Stimulated activated CD8-positive, alpha-beta memory T cell treated with anti-CD3 and anti-CD28 coated beads, Interleukin-12 subunit alpha, Interleukin-12 subunit beta, amount 100 ng/mL, for 1 hour (primary cell): ENCODE measurements around the gene POFUT2.
"Not testable (repeated sequence)": the region's sequence is repeated elsewhere in the genome, so short reads cannot be mapped to it uniquely, and the experiment has no call there.

Source experiments
- DNase-seq: peaks from one replicate; pipeline ENCODE4 v3.0.0-alpha.2; 2020; ENCODE audit warnings: low read depth

Gene POFUT2

DNA sequence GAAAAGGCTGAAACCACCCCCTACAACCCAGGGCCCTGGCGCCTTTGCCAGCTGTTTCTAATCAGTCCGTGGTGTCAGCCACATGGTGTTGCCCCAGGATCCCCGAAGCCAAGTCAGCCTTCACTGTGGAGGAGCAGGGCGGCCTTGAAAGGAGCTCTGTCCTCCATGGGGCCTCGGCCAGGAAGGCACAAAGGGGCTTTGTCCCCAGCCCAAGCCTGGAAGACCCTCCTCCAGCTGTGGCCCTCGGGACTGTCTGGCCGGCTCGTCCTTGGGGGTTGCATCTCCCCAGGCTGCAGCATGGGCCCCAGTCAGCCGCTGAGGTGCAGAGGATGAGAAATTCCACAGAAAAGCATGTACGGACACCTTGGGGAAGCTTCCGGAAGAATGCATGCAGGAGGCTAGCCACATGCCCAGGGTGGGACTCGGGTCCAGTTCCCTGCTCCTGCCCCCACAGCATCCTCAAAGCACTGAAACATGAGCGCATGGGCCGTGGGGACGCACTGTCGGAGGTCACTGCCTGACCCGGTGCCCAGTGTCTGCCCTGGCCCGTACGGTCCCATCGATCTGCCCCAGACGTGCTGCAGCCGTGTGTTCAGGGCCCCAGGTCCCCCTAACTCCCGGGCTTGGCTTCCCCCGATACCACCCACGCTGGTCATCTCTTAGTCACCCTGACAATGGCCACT lies 38.6 kb upstream of the POFUT2 start:
- no peak for DNase-seq

DNA sequence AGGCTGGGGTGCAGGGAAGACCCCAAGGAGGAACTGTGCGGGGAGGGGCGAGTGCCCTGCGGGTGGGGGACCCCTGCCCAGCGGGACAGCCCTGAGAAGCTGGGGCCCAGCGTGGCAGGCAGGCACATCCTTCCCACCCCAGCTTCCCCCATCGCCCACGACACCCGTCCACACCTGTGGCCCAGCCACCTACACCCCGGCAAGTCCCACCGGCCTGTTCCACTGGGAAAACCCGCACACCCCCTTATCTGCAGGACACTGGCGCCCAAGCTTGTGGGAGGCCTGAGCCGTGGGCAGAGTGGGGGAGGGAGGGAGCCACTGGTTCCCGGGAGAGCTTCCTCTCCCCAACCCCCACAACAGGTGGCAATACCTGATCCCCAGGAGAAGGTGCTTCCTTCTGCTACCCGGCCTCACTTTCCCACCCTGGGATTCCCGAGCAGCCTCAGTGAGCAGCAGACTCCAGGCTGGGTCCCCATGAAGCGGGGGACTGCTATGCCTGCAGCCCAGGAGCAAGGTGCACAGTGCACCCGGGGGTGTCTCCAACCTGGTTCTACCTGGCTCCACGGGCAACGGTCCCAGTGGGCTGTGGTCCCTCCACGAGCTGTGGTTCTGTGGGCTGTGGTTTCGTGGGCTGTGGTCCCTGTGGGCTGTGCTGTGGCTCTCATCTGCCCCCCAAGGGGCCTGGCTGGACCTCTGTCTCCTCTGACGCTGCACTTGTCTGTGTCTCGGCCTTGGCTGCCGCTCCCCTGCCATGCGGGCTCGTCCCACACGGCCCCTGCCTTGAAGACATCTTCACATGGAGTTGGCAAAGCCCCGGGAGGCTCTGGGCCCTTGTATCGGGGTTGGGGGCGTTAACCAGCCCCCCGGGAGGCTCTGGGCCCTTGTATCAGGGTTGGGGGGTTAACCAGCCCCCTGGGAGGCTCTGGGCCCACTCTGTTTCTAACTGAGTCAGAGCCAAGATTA lies 37.8 kb upstream of the POFUT2 start:
- DNase-seq = no peak

DNA sequence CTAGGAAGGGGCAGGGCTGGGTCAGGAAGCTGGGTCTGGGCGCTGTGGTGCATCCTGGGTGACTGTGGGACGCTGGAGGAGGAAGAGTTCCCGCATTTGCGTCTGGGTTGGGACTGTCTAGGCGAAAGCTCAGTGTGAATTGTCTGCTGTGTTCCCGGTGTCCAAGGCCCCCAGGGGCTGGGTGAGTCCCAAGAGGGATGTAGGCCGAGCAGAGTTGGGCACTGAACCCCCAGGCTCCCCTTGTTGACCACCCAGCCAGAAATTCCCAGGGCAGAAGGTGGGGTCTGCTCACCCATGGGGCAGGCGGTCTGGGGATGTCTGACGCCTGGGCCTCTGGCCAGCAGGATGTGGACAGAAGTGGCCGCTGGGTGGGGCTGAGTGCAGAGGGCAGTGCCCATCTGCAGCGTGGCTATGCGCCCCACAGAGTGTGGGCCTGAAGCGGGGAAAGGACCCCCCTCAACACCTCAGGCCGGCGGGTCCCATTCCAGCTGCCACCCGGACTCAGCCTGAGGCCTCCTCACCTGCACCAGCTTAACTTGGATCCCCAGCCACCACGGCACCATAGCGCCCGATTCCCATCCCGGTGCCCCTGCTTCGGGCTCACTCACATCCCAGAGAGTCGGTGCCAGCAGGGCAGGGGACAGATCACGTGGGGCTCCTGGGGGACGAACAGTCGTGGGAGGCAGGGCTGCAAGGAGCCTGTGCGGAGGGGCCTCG lies 37.0 kb upstream of the POFUT2 start:
- DNase-seq = no peak

DNA sequence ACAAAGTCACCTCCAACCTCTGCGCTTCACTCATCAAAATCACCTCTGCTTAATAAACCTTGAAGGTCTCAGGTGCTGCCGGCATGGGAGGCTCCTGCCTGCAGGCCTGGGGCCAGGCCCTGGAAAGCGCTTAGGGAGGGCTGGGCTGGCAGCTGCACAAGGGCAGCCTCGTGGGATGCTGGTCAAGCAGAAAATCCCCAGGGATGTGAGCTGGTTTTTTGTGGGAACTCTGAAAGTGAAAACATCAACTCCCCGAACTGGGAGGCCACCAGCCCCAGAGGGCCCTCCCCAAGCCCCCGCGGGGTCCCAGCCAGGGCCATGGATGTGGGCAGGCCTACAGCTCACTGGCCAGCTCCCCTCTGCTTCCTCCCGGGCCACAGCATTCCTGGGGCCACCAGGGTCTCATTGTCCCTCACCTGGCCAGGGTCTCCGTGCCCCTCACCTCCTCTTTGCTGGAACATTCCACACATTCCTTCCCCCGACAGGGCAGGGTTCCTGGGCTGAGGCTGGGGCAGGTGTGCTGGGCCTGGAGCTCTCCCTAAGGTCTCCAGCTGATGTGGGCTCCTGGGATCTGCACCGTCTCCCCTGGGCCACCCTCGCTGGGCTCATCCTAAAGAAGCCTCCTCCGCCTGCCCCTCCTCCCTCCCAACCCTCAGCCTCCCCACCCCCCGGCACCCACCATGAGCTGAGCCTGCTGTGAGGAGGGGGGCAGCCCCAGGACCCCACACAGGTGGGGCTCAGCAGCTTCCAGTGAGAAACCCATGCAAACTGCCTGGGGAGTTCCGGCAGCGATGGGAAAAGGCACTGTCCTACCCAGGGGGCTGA lies 36.0 kb upstream of the POFUT2 start:
- no peak for DNase-seq

DNA sequence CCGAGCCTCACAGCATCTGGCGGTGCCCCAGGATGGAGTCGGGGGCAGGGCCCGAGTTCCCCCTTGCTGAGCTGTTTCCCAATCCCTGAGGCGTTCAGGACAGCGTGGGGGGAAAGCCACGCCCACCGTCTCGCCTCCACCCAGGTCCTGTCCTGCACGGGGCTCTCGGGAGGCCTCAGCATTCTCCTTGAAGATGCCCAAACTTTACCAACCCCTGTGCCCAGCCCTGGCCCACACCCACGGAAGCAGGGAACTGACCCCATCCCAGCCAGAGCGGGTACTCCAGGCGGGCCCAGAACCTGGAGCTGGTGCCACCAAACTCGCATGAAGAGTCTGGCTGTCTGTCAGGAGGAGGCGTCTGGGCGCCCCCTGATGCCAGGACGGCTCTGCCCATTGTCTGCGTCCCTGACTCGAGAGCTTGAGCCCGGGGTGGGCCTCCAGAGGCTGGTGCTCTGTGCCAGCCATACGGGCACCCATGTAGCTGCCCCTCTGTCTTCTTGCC lies 35.3 kb upstream of the POFUT2 start:
- no peak for DNase-seq

DNA sequence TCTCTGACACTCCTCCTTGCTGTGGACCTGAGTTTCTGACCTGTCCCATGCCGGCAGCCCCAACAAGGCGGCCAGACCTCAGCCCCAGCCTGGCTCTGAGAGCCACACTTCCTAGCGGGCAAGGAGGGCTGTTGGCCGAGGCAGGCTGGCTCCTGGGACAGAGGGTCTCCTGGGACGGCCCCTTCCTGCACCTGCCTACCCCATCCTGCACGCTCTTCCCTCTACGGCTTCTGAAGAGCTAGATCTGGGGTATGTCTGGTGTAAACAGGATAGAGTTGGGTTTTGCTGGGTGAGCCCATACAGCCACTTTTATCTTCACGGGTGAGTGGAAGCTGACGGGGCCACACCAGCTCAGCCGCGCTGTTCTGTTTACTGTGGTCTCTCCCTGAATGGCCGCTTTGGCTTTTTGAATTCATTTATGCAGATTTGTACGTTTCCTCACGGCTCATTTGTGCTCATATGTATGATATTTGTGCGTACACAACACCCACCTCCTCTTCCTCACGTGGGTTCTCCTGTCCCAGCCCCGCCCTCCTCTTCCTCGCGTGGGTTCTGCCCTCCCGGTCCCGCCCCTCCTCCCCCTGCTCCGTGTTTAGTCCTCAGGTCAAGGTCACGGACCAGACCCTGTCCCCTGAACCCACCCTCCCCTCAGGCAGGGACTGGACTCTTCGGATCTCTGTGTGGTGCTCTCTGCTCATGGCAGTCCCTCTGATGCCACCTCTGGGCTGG lies 34.7 kb upstream of the POFUT2 start:
- no peak for DNase-seq

DNA sequence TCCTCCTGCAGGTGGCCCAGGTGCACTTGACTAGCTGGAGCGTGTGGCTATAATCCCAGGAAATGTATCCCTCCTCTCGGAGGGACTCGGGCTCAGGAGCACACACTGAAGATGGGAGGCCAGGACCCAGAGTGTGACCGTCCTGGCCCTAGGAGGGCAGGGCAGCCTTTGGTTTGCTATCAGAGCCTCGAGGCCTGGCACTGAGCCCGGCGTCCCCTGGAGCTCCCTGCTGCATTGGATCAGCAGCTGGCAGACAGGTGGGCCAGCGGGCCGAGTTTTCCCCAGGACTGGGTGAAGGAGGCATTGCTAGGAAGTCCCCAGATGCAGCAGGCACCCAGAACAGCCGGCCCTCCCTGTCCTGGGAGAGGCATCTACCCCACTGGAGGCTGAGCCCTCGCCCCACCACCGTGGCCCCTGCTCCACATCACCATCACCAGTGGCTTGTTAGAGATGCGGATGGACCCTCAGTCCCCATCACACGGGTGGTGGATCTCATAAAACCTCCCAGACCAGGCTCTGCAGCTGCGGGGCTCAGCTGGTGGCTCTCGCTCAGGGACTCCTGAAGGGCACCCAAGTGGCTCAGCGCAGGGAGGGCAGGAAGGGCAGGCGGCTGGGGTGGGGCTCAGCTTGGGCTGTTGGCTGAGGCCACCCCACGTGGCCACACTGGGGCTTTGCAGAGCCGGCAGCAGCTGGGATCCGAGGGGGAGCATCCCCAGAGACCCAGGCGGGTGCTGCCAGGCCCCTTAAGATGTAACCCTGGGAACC lies 32.7 kb upstream of the POFUT2 start:
- DNase-seq = no peak

DNA sequence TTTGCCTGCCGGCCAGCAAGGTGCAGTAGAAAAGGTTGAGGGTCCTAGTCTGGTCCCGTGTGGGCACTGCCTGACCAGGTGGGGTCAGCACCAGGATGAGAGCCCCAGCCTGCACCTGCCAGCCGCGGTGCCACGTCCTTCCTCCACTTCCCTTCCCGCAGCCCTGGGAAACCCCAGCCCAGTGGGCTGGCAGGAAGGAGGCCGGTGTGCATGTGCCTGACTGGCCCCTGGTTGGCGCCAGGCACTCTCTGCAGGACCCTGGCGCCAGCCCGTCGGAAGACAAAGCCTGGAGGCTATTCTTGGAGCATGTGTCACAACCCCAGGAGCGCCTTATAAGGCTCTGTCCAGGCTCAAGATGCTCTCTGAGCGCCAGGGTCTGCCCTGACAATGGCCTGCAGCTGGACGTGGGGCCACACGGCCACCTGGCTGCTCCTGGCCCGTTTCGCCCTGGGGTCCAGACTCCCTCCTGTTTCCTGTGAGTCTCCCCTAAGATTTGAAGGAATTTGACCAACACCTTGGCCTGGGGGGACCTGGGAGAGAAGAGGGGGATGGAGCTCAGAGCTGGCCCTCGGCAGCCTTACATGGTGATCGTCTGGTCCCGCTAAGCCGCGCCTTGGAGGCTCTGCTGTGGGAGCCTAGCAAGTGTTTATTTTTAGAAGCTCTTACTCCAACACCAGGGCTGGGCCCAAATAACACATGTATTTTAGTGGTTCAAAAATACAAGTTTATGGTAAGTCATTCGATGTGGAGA lies 31.9 kb upstream of the POFUT2 start:
- DNase-seq = no peak

DNA sequence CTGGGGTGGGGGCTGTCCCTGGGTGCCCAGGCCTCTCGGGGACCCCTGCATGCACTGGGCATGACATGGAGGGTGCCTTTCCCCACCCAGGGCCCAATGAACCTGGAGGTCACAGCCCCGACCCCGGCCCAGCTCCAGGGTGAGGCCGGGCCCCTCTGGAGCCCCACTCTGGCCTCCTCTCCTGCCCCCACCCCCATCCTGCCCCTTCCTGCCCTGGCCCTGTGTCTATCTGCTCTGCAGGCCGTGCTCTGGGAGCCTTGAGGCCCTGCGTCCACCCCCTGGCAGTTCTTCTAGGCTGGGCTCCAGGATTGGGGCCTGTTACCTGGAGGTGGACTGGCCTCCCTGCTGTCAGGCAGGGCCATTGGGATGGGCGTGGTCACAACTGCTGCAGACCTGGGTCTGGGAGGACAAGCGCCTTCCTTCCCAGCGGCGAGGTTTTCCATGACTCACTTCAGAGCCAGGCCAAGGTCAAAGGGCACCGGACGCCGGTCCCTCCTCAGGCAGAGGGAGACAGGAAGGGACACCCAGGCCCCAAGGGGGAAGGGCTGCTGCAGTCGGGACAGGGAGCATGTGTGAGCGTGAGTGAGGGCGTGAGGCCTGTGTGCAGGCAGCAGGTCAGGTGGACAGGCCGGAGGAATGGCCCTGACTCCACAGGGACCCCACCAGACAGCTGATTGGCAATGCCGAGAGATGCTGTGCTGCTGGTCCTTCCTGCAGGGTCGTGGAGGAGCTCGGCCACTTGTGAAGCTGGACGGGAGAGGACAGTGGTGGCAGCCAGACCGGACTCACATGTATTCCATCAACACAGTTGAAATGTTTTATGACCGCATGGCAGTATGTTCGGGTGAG lies 31.1 kb upstream of the POFUT2 start:
- DNase-seq = no peak

DNA sequence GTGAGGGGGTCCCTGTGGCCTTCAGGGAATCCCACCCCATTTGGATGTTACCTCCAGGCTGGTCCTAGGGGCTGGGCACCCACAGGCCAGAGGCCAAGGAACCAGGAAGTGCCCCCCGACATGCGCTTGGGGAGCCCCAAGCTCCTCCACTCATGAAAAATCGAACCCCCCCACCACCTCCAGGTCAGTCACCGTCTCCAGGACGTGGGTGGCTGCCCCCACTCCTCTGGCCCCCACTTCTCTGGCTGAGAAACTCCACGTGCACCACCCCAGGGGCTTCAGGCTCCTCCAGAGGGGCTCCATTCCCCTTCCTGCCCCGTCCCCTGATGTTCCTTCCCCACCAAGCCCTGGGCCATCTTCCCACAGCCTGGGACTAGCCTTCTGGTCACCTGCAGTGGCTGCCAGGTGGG lies 30.5 kb upstream of the POFUT2 start:
- DNase-seq = no peak

DNA sequence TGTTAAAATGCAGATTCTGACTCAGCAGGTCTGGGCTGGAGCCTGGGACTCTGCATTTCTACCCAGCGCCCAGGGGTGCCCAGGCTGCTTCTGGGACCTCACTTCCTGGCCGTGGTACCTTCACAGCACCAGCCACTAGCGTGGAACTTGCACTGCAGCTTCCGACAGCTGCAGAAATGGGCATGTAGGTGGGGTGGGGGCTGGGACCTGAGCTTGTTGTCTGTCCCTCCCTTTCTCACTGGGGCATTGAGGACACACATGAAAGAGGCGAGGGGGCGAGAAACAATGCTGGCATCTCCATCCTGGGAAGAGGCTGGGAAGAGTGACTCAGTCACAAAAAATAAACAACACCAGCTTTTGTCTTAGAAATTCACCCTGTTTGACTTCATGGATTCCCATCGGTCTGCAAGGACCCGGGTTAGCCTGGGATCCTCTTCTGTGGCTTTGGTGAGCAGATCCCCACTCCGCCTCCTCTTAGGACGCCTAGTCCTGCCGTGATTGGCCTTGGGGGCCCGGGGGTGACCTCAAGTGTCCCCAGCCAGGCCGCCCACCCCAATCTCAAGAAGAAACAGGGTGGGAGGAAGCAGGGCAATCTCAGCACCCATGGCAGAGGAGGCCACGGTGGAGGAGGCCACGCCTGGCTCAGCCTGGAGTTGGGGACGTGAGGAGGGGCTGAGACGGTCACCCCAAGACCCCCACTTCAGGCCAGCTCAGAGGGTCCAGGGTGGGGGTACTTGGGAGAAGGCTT lies 29.9 kb upstream of the POFUT2 start:
- DNase-seq = no peak

DNA sequence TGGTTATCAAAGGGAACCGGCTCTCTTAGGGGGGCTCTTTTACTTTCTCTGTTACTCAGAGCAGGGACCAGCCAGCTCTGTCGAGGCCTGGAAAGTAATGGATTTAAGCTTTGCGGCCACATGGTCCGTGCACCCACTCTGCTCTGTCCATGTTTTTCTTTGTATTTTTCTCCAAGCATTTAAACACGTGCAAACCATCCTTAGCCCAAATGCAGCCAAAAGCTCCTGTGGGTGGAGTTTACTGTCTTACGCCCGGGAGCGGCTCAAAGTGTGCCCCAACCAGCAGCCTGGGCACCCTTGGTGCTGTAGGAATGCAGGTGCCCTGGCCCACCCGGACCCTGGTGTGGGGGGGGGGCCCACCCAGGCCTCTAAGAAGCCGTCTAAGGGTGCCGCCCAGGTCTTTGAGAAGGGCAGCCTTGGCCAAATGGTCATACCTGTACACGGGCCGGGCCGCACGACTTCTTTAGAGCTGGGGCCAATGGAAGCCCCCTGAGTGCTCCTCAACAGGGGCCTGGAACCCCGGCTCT lies 29.2 kb upstream of the POFUT2 start:
- no peak for DNase-seq

DNA sequence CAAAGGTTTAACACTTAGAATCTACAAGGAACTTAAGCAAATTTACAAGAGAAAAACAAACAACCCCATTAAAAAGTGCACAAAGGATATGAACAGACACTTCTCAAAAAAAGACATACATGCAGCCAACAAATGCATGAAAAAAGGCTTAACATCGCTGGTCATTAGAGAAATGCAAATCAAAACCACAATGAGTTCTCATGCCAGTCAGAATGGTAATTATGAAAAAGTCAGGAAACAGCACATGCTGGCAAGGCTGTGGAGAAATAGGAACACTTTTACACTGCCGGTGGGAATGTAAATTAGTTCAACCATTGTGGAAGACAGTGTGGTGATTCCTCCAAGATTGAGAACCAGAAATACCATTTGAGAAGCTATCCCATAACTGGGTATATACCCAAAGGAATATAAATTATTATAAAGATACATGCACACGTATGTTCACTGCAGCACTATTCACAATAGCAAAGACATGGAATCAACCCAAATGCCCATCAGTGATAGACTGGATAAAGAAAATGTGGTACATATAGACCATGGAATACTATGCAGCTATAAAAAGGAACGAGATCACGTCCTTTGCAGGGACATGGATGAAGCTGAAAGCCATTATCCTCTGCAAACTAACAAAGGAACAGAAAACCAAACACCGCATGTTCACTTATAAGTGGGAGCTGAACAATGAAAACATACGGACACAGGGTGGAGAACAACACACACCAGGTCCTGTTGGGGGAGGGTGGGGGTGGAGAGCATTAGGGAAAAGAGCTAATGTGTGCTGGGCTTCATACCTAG lies 28.2 kb upstream of the POFUT2 start:
- DNase-seq = not testable (repeated sequence)

DNA sequence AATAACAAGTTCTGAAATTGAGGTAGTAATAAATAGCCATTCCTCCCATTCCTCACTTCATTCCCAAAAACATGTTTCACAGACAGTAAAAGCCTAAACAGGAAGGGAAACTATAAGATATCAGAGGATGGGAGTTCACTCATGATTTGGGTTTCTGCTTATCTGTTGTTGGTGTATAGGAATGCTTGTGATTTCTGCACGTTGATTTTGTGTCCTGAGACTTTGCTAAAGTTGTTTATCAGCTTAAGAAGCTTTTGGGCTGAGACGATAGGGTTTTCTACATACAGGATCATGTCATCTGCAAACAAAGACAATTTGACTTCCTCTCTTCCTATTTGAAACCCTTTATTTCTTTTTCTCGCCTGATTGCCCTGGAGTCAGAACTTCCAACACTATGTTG lies 26.0 kb upstream of the POFUT2 start:
- no peak for DNase-seq

DNA sequence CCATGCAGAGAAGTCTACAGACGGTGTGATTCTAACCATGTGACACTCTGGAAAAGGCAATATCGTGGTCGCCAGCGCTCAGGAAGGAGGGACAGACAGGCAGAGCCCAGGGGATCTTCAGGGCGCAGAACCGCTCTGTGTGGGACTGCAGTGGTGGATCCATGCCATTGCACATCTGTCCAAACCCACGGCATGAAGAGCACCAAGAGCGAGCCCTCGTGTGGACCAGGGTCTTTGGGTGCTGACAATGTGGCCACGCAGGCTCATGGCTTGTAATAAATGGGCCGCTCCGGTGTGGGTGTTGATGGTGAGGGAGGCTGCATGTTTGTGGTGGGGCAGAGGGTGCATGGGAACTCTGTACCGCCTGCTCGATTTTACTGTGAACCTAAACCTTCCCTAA lies 25.3 kb upstream of the POFUT2 start:
- DNase-seq = no peak

DNA sequence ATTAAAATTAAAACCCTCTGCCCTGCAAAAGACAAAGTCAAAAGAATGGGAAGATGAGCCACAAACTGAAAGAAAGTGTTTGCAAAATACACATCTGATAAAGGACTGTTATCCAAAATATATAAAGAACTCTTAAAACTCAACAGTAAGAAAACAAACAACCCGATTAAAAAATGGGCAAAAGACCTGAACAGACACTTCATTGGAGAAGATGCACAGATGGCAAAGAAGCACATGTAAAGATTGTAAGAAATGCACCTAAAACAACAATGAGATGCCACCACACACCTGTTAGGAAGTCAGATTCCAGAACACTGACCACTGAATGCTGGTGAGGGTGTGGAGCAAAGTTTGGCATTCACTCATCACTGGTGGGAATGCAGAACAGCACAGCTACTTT lies 24.6 kb upstream of the POFUT2 start:
- no peak for DNase-seq

DNA sequence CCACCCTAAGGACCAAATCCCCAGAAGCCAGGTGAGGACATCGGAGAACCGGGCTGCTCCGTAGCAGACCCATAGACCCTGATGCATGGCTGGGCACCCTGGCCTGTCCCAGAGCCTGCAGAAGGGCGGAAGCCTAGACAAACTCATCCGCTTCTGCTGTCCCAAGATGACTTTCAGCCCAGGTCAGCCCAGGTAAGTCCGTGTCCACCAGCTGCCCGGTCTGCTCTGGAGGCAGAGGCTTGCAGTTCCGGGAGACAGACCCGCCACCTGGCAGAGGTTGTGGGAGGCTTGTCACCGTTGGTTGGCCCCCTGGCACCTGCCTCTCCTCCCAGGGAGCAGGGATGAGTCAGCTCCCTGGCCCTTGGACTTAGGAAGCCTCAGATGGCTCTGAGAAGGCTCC lies 22.8 kb upstream of the POFUT2 start:
- no peak for DNase-seq
